HEK293 (cell line): Measurements from ENCODE around the gene PI16.
"Not testable (repeated sequence)": the region's sequence is repeated elsewhere in the genome, so short reads cannot be mapped to it uniquely, and the experiment has no call there.

ENCODE experiments used
- CTCF ChIA-PET: fragments of 350-600 bp; formaldehyde crosslinking; extraction: SDS; loops from one replicate; lab custom pipeline; 2021; ENCODE audit warnings: antibody characterized with exemption; lab: Yijun Ruan, JAX
- POLR2A ChIA-PET: fragments of 300-600 bp; formaldehyde crosslinking; extraction: SDS; loops from one replicate; lab custom pipeline; 2020; ENCODE audit warnings: antibody characterized with exemption, inconsistent platforms; lab: Yijun Ruan, JAX
- H3K27ac ChIP-seq: fragments of 200-500 bp; sonication (Bioruptor generic); 2 replicates; pipeline ENCODE4 v1.5.1; 2014; ENCODE audit warnings: low read depth, low read length, control low read depth, inconsistent platforms; ENCODE audit errors: extremely low read depth
- H3K36me3 ChIP-seq, 2 experiments: fragments of 200-500 bp in 1 of 2; sonication (Bioruptor generic) in 1 of 2; 1 replicate in 1 of 2; 2 replicates in 1 of 2; pipeline ENCODE4 v1.5.1; 2014 to 2017; ENCODE audit warnings: inconsistent platforms in 2 of 2, low read length in 2 of 2; ENCODE audit not compliant: control insufficient read depth in 2 of 2, insufficient read depth in 1 of 2
- H3K4me1 ChIP-seq: fragments of 200-500 bp; sonication (Bioruptor generic); 2 replicates; pipeline ENCODE4 v1.5.1; 2014; ENCODE audit warnings: mild to moderate bottlenecking, low read length, inconsistent platforms; ENCODE audit not compliant: control insufficient read depth, insufficient read depth
- H3K4me3 ChIP-seq: 2 replicates; pipeline ENCODE4 v1.5.1; 2011; ENCODE audit warnings: low read depth, mild to moderate bottlenecking, control low read depth, low read length, moderate library complexity
- H3K9me3 ChIP-seq: fragments of 200-500 bp; sonication (Bioruptor generic); 2 replicates; pipeline ENCODE4 v1.5.1; 2014; ENCODE audit warnings: low read depth, low read length, inconsistent platforms; ENCODE audit not compliant: control insufficient read depth, insufficient read depth
- BCL11B ChIP-seq: fragments of 450-650 bp; formaldehyde crosslinking; IDR thresholded peaks from 2 replicates; pipeline ENCODE4 v1.5.1; 2016; ENCODE audit warnings: low read depth, missing biosample characterization, missing genetic modification characterization
- KLF9 ChIP-seq: fragments of 450-650 bp; formaldehyde crosslinking; IDR thresholded peaks from 2 replicates; pipeline ENCODE4 v1.5.1; 2016; ENCODE audit warnings: missing biosample characterization, missing genetic modification characterization, low read depth
- SCRT2 ChIP-seq: fragments of 450-650 bp; formaldehyde crosslinking; IDR thresholded peaks from 2 replicates; pipeline ENCODE4 v1.5.1; 2016; ENCODE audit warnings: missing biosample characterization, missing genetic modification characterization
- SP7 ChIP-seq: fragments of 450-650 bp; formaldehyde crosslinking; IDR thresholded peaks from 2 replicates; pipeline ENCODE4 v1.5.1; 2016; ENCODE audit warnings: missing biosample characterization, missing genetic modification characterization
- WT1 ChIP-seq: fragments of 450-650 bp; formaldehyde crosslinking; IDR thresholded peaks from 2 replicates; pipeline ENCODE4 v1.5.1; 2016; ENCODE audit warnings: missing biosample characterization, missing genetic modification characterization
- ZBTB44 ChIP-seq: fragments of 450-650 bp; IDR thresholded peaks from 2 replicates; pipeline ENCODE4 v1.5.1; 2018; ENCODE audit warnings: missing biosample characterization, mild to moderate bottlenecking, missing genetic modification characterization
- ZBTB48 ChIP-seq: fragments of 450-650 bp; formaldehyde crosslinking; IDR thresholded peaks from 2 replicates; pipeline ENCODE4 v1.5.1; 2016; ENCODE audit warnings: missing biosample characterization, missing genetic modification characterization
- ZBTB8A ChIP-seq: fragments of 450-650 bp; formaldehyde crosslinking; IDR thresholded peaks from 2 replicates; pipeline ENCODE4 v1.5.1; 2016; ENCODE audit warnings: missing biosample characterization, missing genetic modification characterization
- ZNF223 ChIP-seq: fragments of 450-650 bp; formaldehyde crosslinking; IDR thresholded peaks from 2 replicates; pipeline ENCODE4 v1.5.1; 2016; ENCODE audit warnings: missing biosample characterization, missing genetic modification characterization
- ZNF23 ChIP-seq: fragments of 450-650 bp; formaldehyde crosslinking; IDR thresholded peaks from 2 replicates; pipeline ENCODE4 v1.5.1; 2016; ENCODE audit warnings: missing biosample characterization, missing genetic modification characterization, borderline replicate concordance
- ZNF24 ChIP-seq: fragments of 450-650 bp; formaldehyde crosslinking; IDR thresholded peaks from 2 replicates; pipeline ENCODE4 v1.5.1; 2016; ENCODE audit warnings: missing biosample characterization, missing genetic modification characterization
- ZNF302 ChIP-seq: fragments of 450-650 bp; formaldehyde crosslinking; IDR thresholded peaks from 2 replicates; pipeline ENCODE4 v1.5.1; 2016; ENCODE audit warnings: missing biosample characterization, missing genetic modification characterization, low read depth
- ZNF518A ChIP-seq: fragments of 450-650 bp; formaldehyde crosslinking; conservative IDR thresholded peaks from 2 replicates; pipeline ENCODE4 v1.5.1; 2016; ENCODE audit warnings: low read depth, missing biosample characterization, missing genetic modification characterization
- ZNF549 ChIP-seq: fragments of 450-650 bp; IDR thresholded peaks from 2 replicates; pipeline ENCODE4 v1.5.1; 2018; ENCODE audit warnings: missing biosample characterization, missing genetic modification characterization, mild to moderate bottlenecking, inconsistent platforms, moderate library complexity
- ZNF558 ChIP-seq: fragments of 450-650 bp; formaldehyde crosslinking; IDR thresholded peaks from 2 replicates; pipeline ENCODE4 v1.5.1; 2016; ENCODE audit warnings: missing biosample characterization, missing genetic modification characterization
- ZNF664 ChIP-seq: fragments of 450-650 bp; formaldehyde crosslinking; IDR thresholded peaks from 2 replicates; pipeline ENCODE4 v1.5.1; 2016; ENCODE audit warnings: missing biosample characterization, missing genetic modification characterization
- ZNF747 ChIP-seq: fragments of 450-650 bp; formaldehyde crosslinking; IDR thresholded peaks from 2 replicates; pipeline ENCODE4 v1.5.1; 2016; ENCODE audit warnings: missing biosample characterization, missing genetic modification characterization
- ZNF776 ChIP-seq: fragments of 450-650 bp; formaldehyde crosslinking; IDR thresholded peaks from 2 replicates; pipeline ENCODE4 v1.5.0; 2017; ENCODE audit warnings: missing biosample characterization, missing genetic modification characterization, borderline replicate concordance
- ZSCAN16 ChIP-seq: fragments of 450-650 bp; formaldehyde crosslinking; IDR thresholded peaks from 2 replicates; pipeline ENCODE4 v1.5.1; 2016; ENCODE audit warnings: missing biosample characterization, missing genetic modification characterization

The PI16 gene

GRCh38 chr6:36946526-36946925, 8.0 kb upstream of the PI16 start:
- no peak overlapping the region for H3K27ac ChIP-seq
- TF ChIP-seq ZNF302 (tag by site-specific recombination) (no peak), SCRT2 (tag by site-specific recombination) (peak; percentile 18; the same call in 1 of the 2 replicates), WT1 (tag by site-specific recombination) (no peak), ZBTB44 (no peak), ZNF776 (tag by site-specific recombination) (no peak)
- TF ChIP-seq, all 188 proteins: peak for 1
- ChIA-PET POLR2A (no interaction called here), CTCF (interaction anchor here (0.7 kb wide), 2 partner anchors 36 to 71 kb away, joined by 4 read pairs; no protein-coding TSS in a partner anchor)
- Histone ChIP-seq H3K36me3 (no peaks in the 10 kb centered on the region), H3K4me1 (no peaks in the 10 kb centered on the region; the same call in 1 of the 2 replicates), H3K9me3 (no peaks in the 10 kb centered on the region), H3K4me3 (no peak overlapping the region)

- no peaks in the 10 kb centered on the region for H3K9me3 ChIP-seq
- no peak overlapping the region for H3K27ac ChIP-seq
- no peaks in the 10 kb centered on the region for H3K36me3 ChIP-seq
- H3K4me1 ChIP-seq: no peaks in the 10 kb centered on the region; the same call in 1 of the 2 replicates
- CTCF ChIA-PET: interaction anchor here (0.6 to 1.6 kb wide), 4 partner anchors 35 to 70 kb away, joined by 3 to 5 read pairs (median 3); no protein-coding TSS in a partner anchor
- H3K4me3 ChIP-seq: no peak overlapping the region
- POLR2A ChIA-PET: interaction anchor here (0.6 kb wide), 2 partner anchors 319 to 724 kb away, joined by 3 to 7 read pairs; no protein-coding TSS in a partner anchor
- TF ChIP-seq ZSCAN16 (tag by site-specific recombination): 0 out of 2 replicates have a peak, but pooled peaks have one; percentile 43
- no peak for TF ChIP-seq ZNF549 (tag by site-specific recombination)
- peak; percentile 95 for TF ChIP-seq ZNF664 (tag by site-specific recombination)
These were observed 6.8 kb upstream of the PI16 start for GRCh38 chr6:36947570-36948351.

- H3K4me3 ChIP-seq, H3K4me1 ChIP-seq, H3K36me3 ChIP-seq, POLR2A ChIA-PET, H3K27ac ChIP-seq, H3K9me3 ChIP-seq: not testable (repeated sequence)
- CTCF ChIA-PET: interaction anchor here (1.6 kb wide), 1 partner anchor 69 kb away, joined by 5 read pairs; no protein-coding TSS in a partner anchor
These were observed 5.5 kb upstream of the PI16 start for GRCh38 chr6:36949076-36949475.

- no peaks in the 10 kb centered on the region; the same call in 1 of the 2 replicates for H3K4me1 ChIP-seq
- H3K4me3 ChIP-seq: no peak overlapping the region
- H3K9me3 ChIP-seq: no peaks in the 10 kb centered on the region
- TF ChIP-seq ZBTB8A (tag by site-specific recombination): no peak
- no peak for TF ChIP-seq ZNF23 (tag by site-specific recombination)
- TF ChIP-seq BCL11B (tag by site-specific recombination): no peak
- TF ChIP-seq ZNF747 (tag by site-specific recombination): no peak
- no peak for TF ChIP-seq ZBTB48
- TF ChIP-seq ZNF558 (tag by site-specific recombination): no peak
- TF ChIP-seq ZNF518A (tag by site-specific recombination): no peak
- TF ChIP-seq SP7: no peak
- TF ChIP-seq ZNF223: no peak
- no peak for TF ChIP-seq ZNF24 (tag by site-specific recombination)
- no peak for TF ChIP-seq KLF9 (tag by site-specific recombination)
- TF ChIP-seq, all 188 proteins: peak for 0
- Histone ChIP-seq H3K36me3 (no peaks in the 10 kb centered on the region), H3K27ac (no peak overlapping the region)
- ChIA-PET POLR2A (no interaction called here), CTCF (interaction anchor here (0.6 to 1.6 kb wide), 2 partner anchors 68 to 139 kb away, joined by 3 to 5 read pairs; no protein-coding TSS in a partner anchor)
These were observed 4.9 kb upstream of the PI16 start for GRCh38 chr6:36949636-36950035.
